Heart left ventricle (tissue), 13 donors: ENCODE data around the gene PCNA.

Source experiments
- POLR2A ChIP-seq, 2 donors: fragments of 450-650 bp; IDR thresholded peaks; one replicate each; pipeline ENCODE4 v1.6.1; 2017; ENCODE audit warnings: antibody characterized with exemption in 2 of 2, mild to moderate bottlenecking in 2 of 2, moderate library complexity in 2 of 2
- TF ChIP-seq, protein P1 (sequence below), 12 donors: fragments of 200-600 bp; sonication (generic) in 4 of 12; IDR thresholded peaks; one replicate each; pipeline versions ENCODE4 v1.5.0 to v1.8.0; 2018 to 2022; ENCODE audit warnings: antibody characterized with exemption in 12 of 12, mild to moderate bottlenecking in 5 of 12
- donor health status: ischemic (EF 13 %, LVEDD 7.1; RV severe dilation, severe dysfunction).
- donor health status: DM: no; HTN: yes; CAD: no.
- donor health status: DM: no; HTN: no; CAD: no.
- donor health status: ischemic (EF 25% LVEDD 6.9; RV normal size, moderate dysfunction).
- donor health status: ischemic (EF 25% LVEDD 5.7; RV mildly dilated, moderate dysfunction).
- donor health status: ischemic (EF 35%, LVEDD 5.7; RV mildly dilated, moderate dysfunction).
- donor health status: nonischemic (EF 11% LVEDD 7.7; RV severe dilation, severe dysfunction).
- donor health status: DM: yes; HTN: yes; CAD: no.
- donor health status: PGD.
- donor health status: ischemic (EF 29% LVEDD 5.4; RV normal size, mild dysfunction).
- donor health status: nonischemic (EF 23%, LVEDD 6.1; RV moderate dilation, normal function).

DNA sequence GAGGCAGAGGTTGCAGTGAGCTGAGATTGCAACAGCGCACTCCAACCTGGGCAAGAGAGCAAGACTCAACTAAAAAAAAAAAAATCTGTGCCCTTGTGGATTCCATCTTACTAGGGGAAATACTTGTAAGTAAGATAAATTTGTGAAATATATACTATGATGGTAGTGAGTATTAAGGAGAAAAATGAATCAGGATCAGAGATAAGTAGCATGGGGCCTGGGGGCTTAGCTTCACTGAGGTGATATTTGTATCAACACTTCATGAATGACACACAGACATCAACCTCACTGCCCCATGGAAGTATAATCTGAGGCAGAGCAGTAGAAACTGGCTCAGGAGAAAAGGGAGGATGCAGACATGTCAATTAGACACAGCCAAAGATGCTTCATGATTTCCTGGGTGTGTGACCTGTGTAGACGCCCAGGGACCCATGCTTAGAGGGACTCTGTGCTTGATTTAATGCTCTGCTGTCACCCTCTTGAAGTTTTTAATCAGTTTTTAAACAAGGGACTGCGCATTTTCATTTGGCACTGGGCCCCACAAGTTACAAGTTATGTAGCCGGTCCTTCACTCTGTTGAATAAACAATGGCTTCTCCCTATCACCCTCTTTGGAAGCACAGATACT, 41.9 kb downstream of the PCNA start:
- TF ChIP-seq, protein P1, sequence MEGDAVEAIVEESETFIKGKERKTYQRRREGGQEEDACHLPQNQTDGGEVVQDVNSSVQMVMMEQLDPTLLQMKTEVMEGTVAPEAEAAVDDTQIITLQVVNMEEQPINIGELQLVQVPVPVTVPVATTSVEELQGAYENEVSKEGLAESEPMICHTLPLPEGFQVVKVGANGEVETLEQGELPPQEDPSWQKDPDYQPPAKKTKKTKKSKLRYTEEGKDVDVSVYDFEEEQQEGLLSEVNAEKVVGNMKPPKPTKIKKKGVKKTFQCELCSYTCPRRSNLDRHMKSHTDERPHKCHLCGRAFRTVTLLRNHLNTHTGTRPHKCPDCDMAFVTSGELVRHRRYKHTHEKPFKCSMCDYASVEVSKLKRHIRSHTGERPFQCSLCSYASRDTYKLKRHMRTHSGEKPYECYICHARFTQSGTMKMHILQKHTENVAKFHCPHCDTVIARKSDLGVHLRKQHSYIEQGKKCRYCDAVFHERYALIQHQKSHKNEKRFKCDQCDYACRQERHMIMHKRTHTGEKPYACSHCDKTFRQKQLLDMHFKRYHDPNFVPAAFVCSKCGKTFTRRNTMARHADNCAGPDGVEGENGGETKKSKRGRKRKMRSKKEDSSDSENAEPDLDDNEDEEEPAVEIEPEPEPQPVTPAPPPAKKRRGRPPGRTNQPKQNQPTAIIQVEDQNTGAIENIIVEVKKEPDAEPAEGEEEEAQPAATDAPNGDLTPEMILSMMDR (IDR thresholded peaks at IDR 0.05): no peak
- TF ChIP-seq POLR2A (IDR thresholded peaks at IDR 0.05): no peak
